ENCODE measurements around the gene SP7. TPM values are rescaled to one million over a fixed set of nuclear protein-coding genes. Genes with fewer than 3 reads are reported as not detected.

Gene SP7
- total and polyA plus RNA-seq, 8 donors: not detected

- Histone ChIP-seq H3K27me3 (no peaks in the 10 kb centered on the region), H3K4me3 (no peak overlapping the region), H3K9me3 (no peaks in the 10 kb centered on the region), H3K36me3 (peaks cover 0 to 15% (median 0%) of the 10 kb centered on the region in 4 donors), H3K4me1 (no peaks in the 10 kb centered on the region), H3K27ac (no peak overlapping the region)
- intact Hi-C loops (cut with DNase I; ENCODE audit: low total_unique reads): loop anchor here (10.0 kb wide), 1 partner anchor 74 kb away; no protein-coding TSS in a partner anchor
- no peak for DNase-seq
- WGBS, 5 donors: 79 to 91% (median 88%) methylated on average over 5 to 6 of the region's 6 CpGs
- no peak for TF ChIP-seq EP300 (IDR thresholded peaks at IDR 0.05)
- no peak for TF ChIP-seq POLR2AphosphoS5 (IDR thresholded peaks at IDR 0.05)
- TF ChIP-seq POLR2A (IDR thresholded peaks at IDR 0.05): no peak
- TF ChIP-seq CTCF (IDR thresholded peaks at IDR 0.05): no peak
These were observed 47.8 kb downstream of the SP7 start for GRCh38 chr12:53288322-53288721.

- H3K36me3 ChIP-seq: peaks cover 0 to 21% (median 0%) of the 10 kb centered on the region in 4 donors
- no peaks in the 10 kb centered on the region for H3K4me1 ChIP-seq
- peak; percentile 74 to 83 for DNase-seq
- H3K27me3 ChIP-seq: no peaks in the 10 kb centered on the region
- 77 to 84% (median 80%) methylated on average over 11 of the region's 11 CpGs for whole genome bisulfite sequencing, 5 donors
- no peaks in the 10 kb centered on the region for H3K9me3 ChIP-seq
- intact Hi-C loops (cut with DNase I; ENCODE audit: low total_unique reads): loop anchor here (10.0 kb wide), 1 partner anchor 73 kb away; no protein-coding TSS in a partner anchor
- TF ChIP-seq CTCF (IDR thresholded peaks at IDR 0.05) (peak in 5 of 7 experiments; percentile 31 to 73 (median 52)), POLR2AphosphoS5 (IDR thresholded peaks at IDR 0.05) (no peak), EP300 (IDR thresholded peaks at IDR 0.05) (no peak), POLR2A (IDR thresholded peaks at IDR 0.05) (no peak)
- H3K4me3 ChIP-seq: no peak overlapping the region
- no peak overlapping the region for H3K27ac ChIP-seq
These were observed 48.4 kb downstream of the SP7 start for GRCh38 chr12:53287741-53288216.

- WGBS, 5 donors: 87 to 93% (median 88%) methylated on average over 9 of the region's 9 CpGs
- Histone ChIP-seq H3K36me3 (peaks cover 0 to 34% (median 0%) of the 10 kb centered on the region in 4 donors), H3K4me3 (no peak overlapping the region), H3K27me3 (no peaks in the 10 kb centered on the region), H3K4me1 (no peaks in the 10 kb centered on the region), H3K27ac (no peak overlapping the region), H3K9me3 (no peaks in the 10 kb centered on the region)
- no peak for TF ChIP-seq POLR2A (IDR thresholded peaks at IDR 0.05)
- TF ChIP-seq POLR2AphosphoS5 (IDR thresholded peaks at IDR 0.05): no peak
- no peak for TF ChIP-seq EP300 (IDR thresholded peaks at IDR 0.05)
- TF ChIP-seq CTCF (IDR thresholded peaks at IDR 0.05): no peak
- DNase-seq: no peak
- intact Hi-C loops (cut with DNase I; ENCODE audit: low total_unique reads): loop anchor here (10.0 kb wide), 1 partner anchor 72 kb away; no protein-coding TSS in a partner anchor
These were observed 49.7 kb downstream of the SP7 start for GRCh38 chr12:53286448-53286847.

GRCh38 chr12:53279888-53280498, 56.2 kb downstream of the SP7 start:
- Histone ChIP-seq H3K4me3 (no peak overlapping the region), H3K27ac (no peak overlapping the region), H3K27me3 (no peaks in the 10 kb centered on the region), H3K9me3 (no peaks in the 10 kb centered on the region), H3K36me3 (peaks cover 0 to 43% (median 0%) of the 10 kb centered on the region in 4 donors), H3K4me1 (no peaks in the 10 kb centered on the region)
- peak in 1 of 2 donors; percentile 44 for DNase-seq
- intact Hi-C loops (cut with DNase I; ENCODE audit: low total_unique reads): loop anchor here (10.0 kb wide), 1 partner anchor 65 kb away; no protein-coding TSS in a partner anchor
- 79 to 88% (median 84%) methylated on average over 9 of the region's 9 CpGs for WGBS, 5 donors
- no peak for TF ChIP-seq POLR2AphosphoS5 (IDR thresholded peaks at IDR 0.05)
